ENCODE results near the gene ANKRD10. TPM values are rescaled to one million over a fixed set of nuclear protein-coding genes. Genes with fewer than 3 reads are reported as not detected.

Gene ANKRD10
- total and polyA plus RNA-seq, 2 of the 8 experiments (the other 6 are each of a cell fraction or from before 2014, with no cell fraction given): 146 to 218 TPM

DNA sequence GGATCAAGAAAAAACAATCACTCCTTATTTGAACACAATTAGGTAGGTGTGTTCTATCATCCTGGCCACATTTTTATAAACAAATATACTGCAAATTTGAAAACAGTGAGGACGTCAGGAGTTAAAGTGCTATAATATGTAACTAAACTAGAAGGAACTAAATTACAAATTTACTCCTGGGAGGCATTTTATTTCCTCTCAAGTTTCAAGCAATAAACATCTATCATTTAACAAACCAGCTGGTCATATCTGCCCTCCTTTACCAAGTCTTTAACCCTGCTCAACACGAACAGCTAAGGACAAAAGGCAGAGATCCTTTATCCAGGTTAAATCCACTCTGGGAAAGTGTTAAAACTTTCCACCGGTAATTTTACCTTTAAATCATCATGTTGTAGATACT is 26.5 kb downstream of the ANKRD10 start:
- no peak overlapping the region for H3K4me3 ChIP-seq (ENCODE audit: extremely low read depth in 1 of 4, insufficient read depth in 2 of 4, low read depth in 3 of 4, low read length in 4 of 4)
- no peak overlapping the region for H3K4me2 ChIP-seq (ENCODE audit: insufficient read depth in 1 of 2, low read depth in 2 of 2, low read length in 2 of 2)
- no peak overlapping the region for H2BK120ac ChIP-seq (replicated peaks; ENCODE audit: low read depth, low read length)
- no peak overlapping the region for H3K14ac ChIP-seq (ENCODE audit: insufficient read length)
- H4K20me1 ChIP-seq (replicated peaks in 1 of 2; ENCODE audit: control insufficient read depth in 1 of 2, insufficient read depth in 2 of 2, low read length in 2 of 2): peaks cover 3 to 9% of the 10 kb centered on the region in 2 experiments
- WGBS, 2 experiments (ENCODE audit: extremely low coverage in 1 of 2, insufficient coverage in 1 of 2, insufficient read length in 1 of 2, insufficient replicate concordance in 2 of 2, low coverage in 1 of 2, low lambda C conversion rate in 2 of 2, missing lambda C conversion rate in 1 of 2): 81% methylated on average over 3 of the region's 3 CpGs; no CpG with 5 or more reads in 1 of the 2 experiments
- DNase-seq (ENCODE audit: low read depth in 1 of 2, low spot score in 2 of 2) (no peak), FAIRE-seq (no peak)
- H3K56ac ChIP-seq (replicated peaks; ENCODE audit: insufficient read length, low read depth, low read length): no peak overlapping the region
- no peak for TF ChIP-seq EP300 (IDR thresholded peaks at IDR 0.05; ENCODE audit: borderline replicate concordance in 1 of 2, low read depth in 2 of 2, low read length in 2 of 2)
- TF ChIP-seq TBP (IDR thresholded peaks at IDR 0.05; ENCODE audit: low read depth, low read length): no peak
- TF ChIP-seq PHF8 (conservative IDR thresholded peaks at IDR 0.05; ENCODE audit: low read depth, low read length): no peak
- TF ChIP-seq YY1 (IDR thresholded peaks at IDR 0.05; ENCODE audit: low read depth, low read length): no peak
- TF ChIP-seq KDM4A (IDR thresholded peaks at IDR 0.05; ENCODE audit: low read depth, low read length, severe bottlenecking): no peak
- TF ChIP-seq, protein P1, sequence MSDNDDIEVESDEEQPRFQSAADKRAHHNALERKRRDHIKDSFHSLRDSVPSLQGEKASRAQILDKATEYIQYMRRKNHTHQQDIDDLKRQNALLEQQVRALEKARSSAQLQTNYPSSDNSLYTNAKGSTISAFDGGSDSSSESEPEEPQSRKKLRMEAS (IDR thresholded peaks at IDR 0.05): no peak
- TF ChIP-seq BRCA1 (IDR thresholded peaks at IDR 0.05; ENCODE audit: low read depth, low read length): no peak
- TF ChIP-seq CHD1 (IDR thresholded peaks at IDR 0.05; ENCODE audit: low read depth, low read length): no peak
- no peak for TF ChIP-seq SUZ12 (IDR thresholded peaks at IDR 0.05; ENCODE audit: low read length)
- no peak for TF ChIP-seq HDAC2 (IDR thresholded peaks at IDR 0.05; ENCODE audit: borderline replicate concordance in 1 of 2, low read depth in 2 of 2, low read length in 2 of 2)
- TF ChIP-seq JUN (IDR thresholded peaks at IDR 0.05; ENCODE audit: low read depth, low read length): no peak
- no peak for TF ChIP-seq SP2 (IDR thresholded peaks at IDR 0.05; ENCODE audit: low read length)
- no peak for TF ChIP-seq SIX5 (IDR thresholded peaks at IDR 0.05; ENCODE audit: low read depth, low read length)
- no peak overlapping the region for H4K8ac ChIP-seq (ENCODE audit: extremely low read depth, insufficient read depth, low read length)
- no peak overlapping the region for H4K5ac ChIP-seq (ENCODE audit: insufficient read length, low read depth, low read length)
- no peak overlapping the region for H4K91ac ChIP-seq (replicated peaks; ENCODE audit: insufficient read length, low read length)
- H2AK5ac ChIP-seq (ENCODE audit: low read depth, low read length): no peak overlapping the region
- H3K4me1 ChIP-seq (replicated peaks in 1 of 4; ENCODE audit: control insufficient read depth in 3 of 4, insufficient read depth in 4 of 4, low read length in 3 of 4): peaks cover 2 to 7% (median 4%) of the 10 kb centered on the region in 4 experiments; a peak in 5 of 7 replicates
- no peaks in the 10 kb centered on the region for H3K9me3 ChIP-seq (ENCODE audit: insufficient read depth in 2 of 2, low read depth in 1 of 2, low read length in 1 of 2)
- CTCF ChIA-PET (ENCODE audit: partially characterized antibody): no interaction called here
- no peak overlapping the region for H3K9ac ChIP-seq (replicated peaks in 1 of 4; ENCODE audit: extremely low read depth in 1 of 4, low read depth in 3 of 4, low read length in 3 of 4)
- H3K27ac ChIP-seq (ENCODE audit: low read depth, low read length): no peak overlapping the region
- H2AFZ ChIP-seq (ENCODE audit: low read length): no peak overlapping the region
- H3K23me2 ChIP-seq (ENCODE audit: low read depth, low read length): no peaks in the 10 kb centered on the region
- H3K23ac ChIP-seq (ENCODE audit: insufficient read length): no peak overlapping the region
- POLR2A ChIA-PET (ENCODE audit: partially characterized antibody): interaction anchor here (0.6 to 7.2 kb wide), 4 partner anchors 10 to 25 kb away, joined by 4 to 50 read pairs (median 11); partner anchors contain the start of gene ANKRD10
- H2BK20ac ChIP-seq (ENCODE audit: low read length): no peak overlapping the region
- no peak overlapping the region for H2BK15ac ChIP-seq (ENCODE audit: low read length)
- H3K79me1 ChIP-seq (ENCODE audit: low read depth, low read length): no peaks in the 10 kb centered on the region; the same call in 1 of the 2 replicates
- H3K79me2 ChIP-seq (ENCODE audit: control insufficient read depth in 1 of 2, insufficient read depth in 2 of 2, low read length in 2 of 2): no peaks in the 10 kb centered on the region
- H3K27me3 ChIP-seq (replicated peaks in 1 of 4; ENCODE audit: control insufficient read depth in 3 of 4, extremely low read depth in 1 of 4, insufficient read depth in 3 of 4, low read length in 3 of 4): no peaks in the 10 kb centered on the region
- H2BK5ac ChIP-seq (ENCODE audit: low read depth, low read length): no peak overlapping the region
- no peak overlapping the region for H2BK12ac ChIP-seq (ENCODE audit: low read depth, low read length)
- H3K4ac ChIP-seq (replicated peaks; ENCODE audit: insufficient read length, low read depth, low read length): no peak overlapping the region
- no peak overlapping the region for H3K18ac ChIP-seq (ENCODE audit: extremely low read depth, low read length)
- H3K36me3 ChIP-seq (ENCODE audit: control insufficient read depth in 2 of 4, insufficient read depth in 4 of 4, low read length in 3 of 4): peaks cover 5 to 19% (median 7%) of the 10 kb centered on the region in 4 experiments; a peak in 6 of 8 replicates

All from H1 (cell line).